ENCODE results near the gene ACAD9.

DNA sequence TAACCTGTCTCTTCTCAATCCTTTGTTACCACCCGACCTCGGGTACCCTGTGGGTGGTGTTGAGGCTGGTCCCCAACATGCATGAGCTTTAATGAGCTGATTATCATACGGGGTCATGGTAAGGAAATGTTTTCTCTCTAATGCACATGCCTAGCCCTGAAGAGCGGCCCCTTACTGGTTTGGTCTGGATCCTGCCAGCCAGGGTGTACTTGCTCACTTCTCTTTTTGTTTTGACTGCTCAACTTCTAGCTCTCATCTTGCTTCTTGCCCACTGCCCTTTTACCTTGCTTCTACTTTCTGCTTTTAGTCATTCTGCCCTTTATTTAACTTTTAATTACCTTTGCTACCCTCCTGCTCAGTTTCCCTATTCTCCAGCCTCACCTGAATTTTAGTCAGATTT, 44.3 kb upstream of the ACAD9 start:
- TF ChIP-seq EZH2phosphoT487 (IDR thresholded peaks at IDR 0.05; ENCODE audit: insufficient read depth, low read depth) (no peak), EZH2 (IDR thresholded peaks at IDR 0.05; ENCODE audit: insufficient read depth, poor library complexity, severe bottlenecking) (no peak)
